Upper lobe of right lung (tissue), 1 donor: ENCODE results near the gene SNW1. TPM values are rescaled to one million over a fixed set of nuclear protein-coding genes. Genes with fewer than 3 reads are reported as not detected.

Source experiments
- ATAC-seq: fragments of 200-7000 bp; cut with Tn5 transposase; one replicate; pipeline ENCODE4 v1.9.1; 2020; ENCODE audit warnings: mild to moderate bottlenecking, moderate library complexity
- DNase-seq: peaks from one replicate; pipeline ENCODE4 v3.0.0-alpha.2; 2020
- H3K27ac ChIP-seq: fragments of 200-600 bp; one replicate; pipeline ENCODE4 v1.8.0; 2022
- H3K27me3 ChIP-seq: fragments of 200-600 bp; one replicate; pipeline ENCODE4 v1.8.0; 2022; ENCODE audit warnings: mild to moderate bottlenecking
- H3K36me3 ChIP-seq: fragments of 200-600 bp; one replicate; pipeline ENCODE4 v1.8.0; 2022
- H3K4me1 ChIP-seq: fragments of 200-600 bp; one replicate; pipeline ENCODE4 v1.8.0; 2022
- H3K4me3 ChIP-seq: fragments of 200-600 bp; one replicate; pipeline ENCODE4 v1.8.0; 2022; ENCODE audit warnings: mild to moderate bottlenecking
- H3K9me3 ChIP-seq: fragments of 200-600 bp; one replicate; pipeline ENCODE4 v1.8.0; 2022
- intact Hi-C: fragments of 100-400 bp; cut with DNase I; formaldehyde crosslinking; loops from one replicate; pipeline ENCODE4 v1.11.0; 2022
- total RNA-seq: library from RNA; stranded (reverse); fragmentation: NEBNext Ultra II Directional; extraction: Animal tissue kit (Norgen Biotek cat#: 25700); gene quantifications from one replicate; pipeline ENCODE4 v1.2.1, GENCODE V29; 2021
- TF ChIP-seq, protein P1 (sequence below): fragments of 200-600 bp; IDR thresholded peaks from one replicate; pipeline ENCODE4 v1.8.0; 2022; ENCODE audit warnings: antibody characterized with exemption
- donor health status: DM: no; HTN: yes; CAD: no; lungs with severe emphysema.

The SNW1 gene
- total RNA-seq, 1 donor from 2014 or later: 64.7 TPM

DNA sequence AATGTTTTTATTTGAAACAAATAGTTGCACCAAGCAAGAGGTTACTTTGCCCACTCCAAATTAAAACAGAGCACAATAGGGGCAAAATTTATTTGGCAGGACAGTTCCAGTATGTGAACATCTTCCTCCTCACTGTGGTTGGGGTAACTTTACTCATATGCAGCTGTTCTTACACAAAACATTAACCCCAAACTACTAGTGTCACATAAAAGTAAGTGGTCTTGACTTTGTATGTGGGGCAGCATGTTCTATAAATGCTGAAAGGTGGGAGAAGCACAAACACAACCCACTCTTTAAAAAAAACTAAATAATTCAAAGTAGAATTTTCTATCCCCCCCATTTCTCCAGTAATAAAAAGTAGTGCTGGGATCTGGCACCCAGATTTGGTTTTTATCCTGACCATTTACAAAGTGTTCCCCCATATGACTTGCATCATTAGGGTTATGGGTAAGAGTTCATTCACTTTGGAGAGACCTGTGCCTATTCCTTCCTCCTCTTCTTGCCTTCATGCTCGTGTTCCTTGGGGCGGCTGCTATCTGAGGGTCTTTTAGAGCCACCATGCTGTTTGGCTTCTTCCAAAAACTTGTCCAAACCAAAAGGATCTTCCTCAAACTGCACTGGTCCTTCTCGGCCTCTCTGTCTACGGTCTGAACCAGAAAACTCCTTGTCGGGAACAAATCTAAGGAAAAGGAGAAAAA is 43.2 kb downstream of the SNW1 start:
- ATAC-seq (no peak), DNase-seq (no peak)
- intact Hi-C loops: no loop called here
- Histone ChIP-seq H3K36me3 (peaks cover 99% of the 10 kb centered on the region), H3K9me3 (no peaks in the 10 kb centered on the region), H3K27ac (no peak overlapping the region), H3K27me3 (no peaks in the 10 kb centered on the region), H3K4me1 (no peaks in the 10 kb centered on the region), H3K4me3 (no peak overlapping the region)
- TF ChIP-seq, protein P1, sequence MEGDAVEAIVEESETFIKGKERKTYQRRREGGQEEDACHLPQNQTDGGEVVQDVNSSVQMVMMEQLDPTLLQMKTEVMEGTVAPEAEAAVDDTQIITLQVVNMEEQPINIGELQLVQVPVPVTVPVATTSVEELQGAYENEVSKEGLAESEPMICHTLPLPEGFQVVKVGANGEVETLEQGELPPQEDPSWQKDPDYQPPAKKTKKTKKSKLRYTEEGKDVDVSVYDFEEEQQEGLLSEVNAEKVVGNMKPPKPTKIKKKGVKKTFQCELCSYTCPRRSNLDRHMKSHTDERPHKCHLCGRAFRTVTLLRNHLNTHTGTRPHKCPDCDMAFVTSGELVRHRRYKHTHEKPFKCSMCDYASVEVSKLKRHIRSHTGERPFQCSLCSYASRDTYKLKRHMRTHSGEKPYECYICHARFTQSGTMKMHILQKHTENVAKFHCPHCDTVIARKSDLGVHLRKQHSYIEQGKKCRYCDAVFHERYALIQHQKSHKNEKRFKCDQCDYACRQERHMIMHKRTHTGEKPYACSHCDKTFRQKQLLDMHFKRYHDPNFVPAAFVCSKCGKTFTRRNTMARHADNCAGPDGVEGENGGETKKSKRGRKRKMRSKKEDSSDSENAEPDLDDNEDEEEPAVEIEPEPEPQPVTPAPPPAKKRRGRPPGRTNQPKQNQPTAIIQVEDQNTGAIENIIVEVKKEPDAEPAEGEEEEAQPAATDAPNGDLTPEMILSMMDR: no peak

DNA sequence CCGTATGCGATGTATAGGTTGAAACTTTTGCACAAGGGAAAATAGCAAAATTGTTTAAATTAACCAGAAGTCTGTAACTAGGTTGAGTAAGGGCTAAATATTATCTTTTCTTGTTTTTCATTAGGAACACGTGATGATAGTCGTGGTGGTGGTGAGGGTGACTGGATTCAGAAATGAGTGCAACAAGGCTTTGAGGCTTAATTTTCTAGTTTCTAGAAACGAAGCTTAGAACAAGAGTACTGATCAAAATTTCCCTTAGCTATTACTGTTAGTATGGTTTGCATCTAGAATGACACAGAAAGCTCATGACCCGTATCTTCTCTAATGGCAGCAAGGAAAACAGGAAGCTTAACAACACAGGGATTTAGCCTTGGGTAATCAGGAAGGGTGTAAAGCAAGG is 46.0 kb downstream of the SNW1 start:
- Histone ChIP-seq H3K9me3 (no peaks in the 10 kb centered on the region), H3K27me3 (no peaks in the 10 kb centered on the region), H3K36me3 (peaks cover 95% of the 10 kb centered on the region), H3K4me3 (no peak overlapping the region), H3K4me1 (no peaks in the 10 kb centered on the region), H3K27ac (no peak overlapping the region)
- intact Hi-C loops: no loop called here
- DNase-seq (no peak), ATAC-seq (no peak)
- TF ChIP-seq, protein P1: no peak

DNA sequence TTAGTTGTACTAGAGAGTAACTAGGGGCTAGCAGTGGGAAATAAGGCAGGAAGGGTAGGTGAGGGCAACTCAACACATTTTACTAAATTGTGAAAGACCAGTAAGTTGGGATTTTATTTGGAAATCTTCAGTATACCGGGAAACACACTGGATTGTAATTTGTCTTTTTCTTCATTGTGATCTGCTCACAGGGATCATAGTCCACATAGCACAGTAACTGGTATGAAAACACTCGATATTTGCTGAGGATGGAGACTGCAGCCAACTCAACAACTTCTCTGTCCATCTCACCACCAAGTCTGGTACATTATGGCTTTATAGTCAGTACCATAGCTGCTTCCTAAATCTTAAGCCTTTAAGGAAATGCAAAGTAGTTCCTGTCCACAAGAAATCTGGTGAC is 50.6 kb downstream of the SNW1 start:
- Histone ChIP-seq H3K9me3 (no peaks in the 10 kb centered on the region), H3K36me3 (peaks cover 50% of the 10 kb centered on the region), H3K4me3 (no peak overlapping the region), H3K4me1 (peaks cover 23% of the 10 kb centered on the region), H3K27me3 (no peaks in the 10 kb centered on the region), H3K27ac (no peak overlapping the region)
- intact Hi-C loops: no loop called here
- ATAC-seq: no peak
- no peak for DNase-seq
- TF ChIP-seq, protein P1: no peak

DNA sequence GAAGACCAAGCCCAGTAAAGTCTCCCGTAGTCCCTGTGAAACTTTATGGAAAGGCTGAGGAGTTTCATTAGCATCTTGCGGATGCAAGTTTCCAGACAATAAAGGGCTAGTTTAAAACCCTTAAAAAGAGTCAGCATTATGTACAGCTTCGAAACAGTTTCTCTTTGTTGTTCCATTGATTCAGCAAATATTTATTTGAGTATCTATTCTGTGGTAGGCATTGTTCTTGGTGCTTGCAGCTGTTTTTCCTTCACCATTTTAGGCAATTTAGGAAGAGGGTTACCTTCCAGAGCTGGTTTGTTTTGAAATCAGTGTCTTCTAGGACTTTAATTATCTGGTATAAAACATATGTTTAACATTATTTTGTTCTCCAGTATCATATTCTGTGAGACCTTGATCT is 51.5 kb downstream of the SNW1 start:
- H3K9me3 ChIP-seq: no peaks in the 10 kb centered on the region
- TF ChIP-seq, protein P1: no peak
- no peak overlapping the region for H3K27ac ChIP-seq
- H3K4me3 ChIP-seq: no peak overlapping the region
- H3K4me1 ChIP-seq: peaks cover 23% of the 10 kb centered on the region
- peaks cover 47% of the 10 kb centered on the region for H3K36me3 ChIP-seq
- ATAC-seq: no peak
- DNase-seq: no peak
- H3K27me3 ChIP-seq: no peaks in the 10 kb centered on the region
- intact Hi-C loops: no loop called here

DNA sequence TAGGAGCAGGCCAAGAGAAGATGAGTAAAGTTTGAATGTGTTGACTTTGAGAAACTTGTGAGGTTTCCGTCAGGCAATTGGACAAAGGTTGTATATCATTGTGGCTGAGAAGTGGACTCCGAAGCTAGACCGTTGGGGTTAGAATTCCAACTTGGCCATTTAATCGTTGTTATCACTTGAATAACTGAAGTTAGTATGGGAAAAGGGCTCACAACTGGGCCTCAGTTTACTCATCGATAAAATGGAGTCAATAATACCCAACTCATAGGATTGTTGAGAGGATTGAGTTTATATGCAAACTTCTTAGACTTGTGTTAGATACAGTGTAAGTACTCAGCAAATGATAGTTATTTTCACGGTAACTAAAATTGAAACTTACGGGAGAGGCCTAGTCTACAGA is 52.2 kb downstream of the SNW1 start:
- TF ChIP-seq, protein P1: no peak
- Histone ChIP-seq H3K4me1 (peaks cover 23% of the 10 kb centered on the region), H3K27ac (no peak overlapping the region), H3K4me3 (peak overlapping the region; percentile 91), H3K36me3 (peaks cover 47% of the 10 kb centered on the region), H3K9me3 (no peaks in the 10 kb centered on the region), H3K27me3 (no peaks in the 10 kb centered on the region)
- DNase-seq (no peak), ATAC-seq (no peak)
- intact Hi-C loops: no loop called here
